Neural cell (in vitro differentiated cells): ENCODE data around the gene MUSTN1. TPM values are rescaled to one million over a fixed set of nuclear protein-coding genes. Genes with fewer than 3 reads are reported as not detected.

Source experiments
- H2AFZ ChIP-seq: fragments of 200-600, 300-800 bp; sonication (generic), shearing (Covaris generic); 2 replicates; pipeline ENCODE4 v1.6.0; 2014; ENCODE audit warnings: low read depth, mild to moderate bottlenecking, antibody characterized with exemption, low read length, moderate library complexity
- H3F3A ChIP-seq: fragments of 200-600 bp; shearing (Covaris generic); 2 replicates; pipeline ENCODE4 v1.6.1; 2016; ENCODE audit warnings: mild to moderate bottlenecking, moderate library complexity, mixed read lengths, antibody characterized with exemption, low read length; ENCODE audit not compliant: insufficient read depth, poor library complexity, severe bottlenecking
- H3K27ac ChIP-seq: fragments of 200-600, 300-800 bp; sonication (generic), shearing (Covaris generic); 2 replicates; pipeline ENCODE4 v1.5.1; 2014; ENCODE audit warnings: mild to moderate bottlenecking, low read length, moderate library complexity
- H3K27me3 ChIP-seq: fragments of 300-800, 200-600 bp; sonication (generic), shearing (Covaris generic); 2 replicates; pipeline ENCODE4 v1.6.0; 2014; ENCODE audit warnings: mild to moderate bottlenecking, low read depth, low read length, moderate library complexity; ENCODE audit not compliant: insufficient read depth
- H3K36me3 ChIP-seq: fragments of 300-800, 200-600 bp; sonication (generic), shearing (Covaris generic); 2 replicates; pipeline ENCODE4 v1.5.1; 2014; ENCODE audit warnings: mild to moderate bottlenecking, antibody characterized with exemption, low read length, moderate library complexity; ENCODE audit not compliant: insufficient read depth
- H3K4me2 ChIP-seq: fragments of 300-800, 200-600 bp; sonication (generic), shearing (Covaris generic); 2 replicates; pipeline ENCODE4 v1.6.0; 2014; ENCODE audit warnings: mild to moderate bottlenecking, low read length
- H3K4me3 ChIP-seq: fragments of 300-800, 200-600 bp; sonication (generic), shearing (Covaris generic); 2 replicates; pipeline ENCODE4 v1.5.1; 2014; ENCODE audit warnings: mild to moderate bottlenecking, low read length, moderate library complexity
- H3K79me2 ChIP-seq: fragments of 200-600 bp; shearing (Covaris generic); replicated peaks from 2 replicates; pipeline ENCODE4 v1.6.0; 2014; ENCODE audit warnings: mild to moderate bottlenecking, low read length, moderate library complexity; ENCODE audit not compliant: insufficient read depth
- H3K9ac ChIP-seq: fragments of 300-800, 200-600 bp; sonication (generic), shearing (Covaris generic); 2 replicates; pipeline ENCODE4 v1.6.1; 2016; ENCODE audit warnings: mild to moderate bottlenecking, low read length, mixed read lengths
- H3K9me2 ChIP-seq: fragments of 200-600 bp; shearing (Covaris generic); 2 replicates; pipeline ENCODE4 v1.6.1; 2016; ENCODE audit warnings: mild to moderate bottlenecking, low read length, mixed read lengths; ENCODE audit not compliant: insufficient read depth
- H3K9me3 ChIP-seq: fragments of 200-600, 300-800 bp; sonication (generic), shearing (Covaris generic); 2 replicates; pipeline ENCODE4 v1.6.1; 2016; ENCODE audit warnings: mild to moderate bottlenecking, mixed run types, low read length, moderate library complexity, mixed read lengths
- H4K20me1 ChIP-seq: fragments of 200-600 bp; shearing (Covaris generic); 2 replicates; pipeline ENCODE4 v1.6.1; 2016; ENCODE audit warnings: mild to moderate bottlenecking, mixed run types; ENCODE audit not compliant: insufficient read depth
- EP300 ChIP-seq: fragments of 450-650 bp; conservative IDR thresholded peaks from 2 replicates; pipeline ENCODE4 v1.6.1; 2014; ENCODE audit warnings: antibody characterized with exemption, mild to moderate bottlenecking, moderate library complexity; ENCODE audit not compliant: poor library complexity, severe bottlenecking
- EZH2 ChIP-seq: fragments of 200-600, 300-800 bp; shearing (Covaris generic), sonication (generic); IDR thresholded peaks from 2 replicates; pipeline ENCODE4 v1.6.1; 2014; ENCODE audit warnings: antibody characterized with exemption, low read length, borderline replicate concordance, mild to moderate bottlenecking; ENCODE audit not compliant: insufficient read depth, poor library complexity, severe bottlenecking
- MXI1 ChIP-seq: fragments of 450-650 bp; conservative IDR thresholded peaks from 2 replicates; pipeline ENCODE4 v1.6.1; 2014; ENCODE audit warnings: antibody characterized with exemption, mild to moderate bottlenecking; ENCODE audit not compliant: poor library complexity, severe bottlenecking
- POLR2AphosphoS5 ChIP-seq: IDR thresholded peaks from 2 replicates; pipeline ENCODE4 v1.6.1; 2012
- RAD21 ChIP-seq: fragments of 450-650 bp; conservative IDR thresholded peaks from 2 replicates; pipeline ENCODE4 v1.6.1; 2014; ENCODE audit warnings: antibody characterized with exemption, mild to moderate bottlenecking, moderate library complexity
- SMC3 ChIP-seq: fragments of 450-650 bp; conservative IDR thresholded peaks from 2 replicates; pipeline ENCODE4 v1.6.1; 2014; ENCODE audit warnings: antibody characterized with exemption, mild to moderate bottlenecking, moderate library complexity; ENCODE audit not compliant: poor library complexity
- TAF1 ChIP-seq: IDR thresholded peaks from 2 replicates; pipeline ENCODE4 v1.6.1; 2012; ENCODE audit warnings: low read depth
- polyA plus RNA-seq: library from polyadenylated mRNA; depleted of rRNA; stranded (reverse); fragments of >200 nt; gene quantifications from 2 replicates; pipeline ENCODE4 v1.2.3, GENCODE V29; 2014
- TF ChIP-seq, protein P1 (sequence below): IDR thresholded peaks from 2 replicates; pipeline ENCODE4 v1.6.1; 2012; ENCODE audit warnings: borderline replicate concordance
- TF ChIP-seq, protein P2 (sequence below): fragments of 450-650 bp; IDR thresholded peaks from 2 replicates; pipeline ENCODE4 v1.5.1; 2014; ENCODE audit warnings: antibody characterized with exemption, mild to moderate bottlenecking, moderate library complexity; ENCODE audit not compliant: poor library complexity, severe bottlenecking

Gene MUSTN1
- polyA plus RNA-seq, 1 donor from 2014 or later = not detected

DNA sequence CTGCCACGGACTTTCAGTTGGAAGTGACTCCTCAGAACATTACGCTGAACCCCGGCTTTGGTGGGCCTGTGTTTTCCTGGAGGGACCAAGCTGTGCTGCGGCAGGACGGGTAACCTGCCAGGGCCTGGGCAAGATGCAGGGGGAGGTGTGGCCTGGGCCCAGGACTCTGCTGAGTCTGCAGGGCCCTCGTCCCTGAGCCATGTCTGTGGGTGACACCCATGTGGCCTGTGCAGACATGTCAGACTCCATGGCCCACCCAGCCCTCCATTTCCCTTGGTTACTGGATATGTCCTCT, 45.1 kb downstream of the MUSTN1 start:
- TF ChIP-seq RAD21 (no peak), EZH2 (no peak), TAF1 (no peak), EP300 (no peak), POLR2AphosphoS5 (no peak), SMC3 (no peak), MXI1 (no peak)
- TF ChIP-seq, protein P1, sequence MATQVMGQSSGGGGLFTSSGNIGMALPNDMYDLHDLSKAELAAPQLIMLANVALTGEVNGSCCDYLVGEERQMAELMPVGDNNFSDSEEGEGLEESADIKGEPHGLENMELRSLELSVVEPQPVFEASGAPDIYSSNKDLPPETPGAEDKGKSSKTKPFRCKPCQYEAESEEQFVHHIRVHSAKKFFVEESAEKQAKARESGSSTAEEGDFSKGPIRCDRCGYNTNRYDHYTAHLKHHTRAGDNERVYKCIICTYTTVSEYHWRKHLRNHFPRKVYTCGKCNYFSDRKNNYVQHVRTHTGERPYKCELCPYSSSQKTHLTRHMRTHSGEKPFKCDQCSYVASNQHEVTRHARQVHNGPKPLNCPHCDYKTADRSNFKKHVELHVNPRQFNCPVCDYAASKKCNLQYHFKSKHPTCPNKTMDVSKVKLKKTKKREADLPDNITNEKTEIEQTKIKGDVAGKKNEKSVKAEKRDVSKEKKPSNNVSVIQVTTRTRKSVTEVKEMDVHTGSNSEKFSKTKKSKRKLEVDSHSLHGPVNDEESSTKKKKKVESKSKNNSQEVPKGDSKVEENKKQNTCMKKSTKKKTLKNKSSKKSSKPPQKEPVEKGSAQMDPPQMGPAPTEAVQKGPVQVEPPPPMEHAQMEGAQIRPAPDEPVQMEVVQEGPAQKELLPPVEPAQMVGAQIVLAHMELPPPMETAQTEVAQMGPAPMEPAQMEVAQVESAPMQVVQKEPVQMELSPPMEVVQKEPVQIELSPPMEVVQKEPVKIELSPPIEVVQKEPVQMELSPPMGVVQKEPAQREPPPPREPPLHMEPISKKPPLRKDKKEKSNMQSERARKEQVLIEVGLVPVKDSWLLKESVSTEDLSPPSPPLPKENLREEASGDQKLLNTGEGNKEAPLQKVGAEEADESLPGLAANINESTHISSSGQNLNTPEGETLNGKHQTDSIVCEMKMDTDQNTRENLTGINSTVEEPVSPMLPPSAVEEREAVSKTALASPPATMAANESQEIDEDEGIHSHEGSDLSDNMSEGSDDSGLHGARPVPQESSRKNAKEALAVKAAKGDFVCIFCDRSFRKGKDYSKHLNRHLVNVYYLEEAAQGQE = no peak
- TF ChIP-seq, protein P2, sequence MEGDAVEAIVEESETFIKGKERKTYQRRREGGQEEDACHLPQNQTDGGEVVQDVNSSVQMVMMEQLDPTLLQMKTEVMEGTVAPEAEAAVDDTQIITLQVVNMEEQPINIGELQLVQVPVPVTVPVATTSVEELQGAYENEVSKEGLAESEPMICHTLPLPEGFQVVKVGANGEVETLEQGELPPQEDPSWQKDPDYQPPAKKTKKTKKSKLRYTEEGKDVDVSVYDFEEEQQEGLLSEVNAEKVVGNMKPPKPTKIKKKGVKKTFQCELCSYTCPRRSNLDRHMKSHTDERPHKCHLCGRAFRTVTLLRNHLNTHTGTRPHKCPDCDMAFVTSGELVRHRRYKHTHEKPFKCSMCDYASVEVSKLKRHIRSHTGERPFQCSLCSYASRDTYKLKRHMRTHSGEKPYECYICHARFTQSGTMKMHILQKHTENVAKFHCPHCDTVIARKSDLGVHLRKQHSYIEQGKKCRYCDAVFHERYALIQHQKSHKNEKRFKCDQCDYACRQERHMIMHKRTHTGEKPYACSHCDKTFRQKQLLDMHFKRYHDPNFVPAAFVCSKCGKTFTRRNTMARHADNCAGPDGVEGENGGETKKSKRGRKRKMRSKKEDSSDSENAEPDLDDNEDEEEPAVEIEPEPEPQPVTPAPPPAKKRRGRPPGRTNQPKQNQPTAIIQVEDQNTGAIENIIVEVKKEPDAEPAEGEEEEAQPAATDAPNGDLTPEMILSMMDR = no peak

DNA sequence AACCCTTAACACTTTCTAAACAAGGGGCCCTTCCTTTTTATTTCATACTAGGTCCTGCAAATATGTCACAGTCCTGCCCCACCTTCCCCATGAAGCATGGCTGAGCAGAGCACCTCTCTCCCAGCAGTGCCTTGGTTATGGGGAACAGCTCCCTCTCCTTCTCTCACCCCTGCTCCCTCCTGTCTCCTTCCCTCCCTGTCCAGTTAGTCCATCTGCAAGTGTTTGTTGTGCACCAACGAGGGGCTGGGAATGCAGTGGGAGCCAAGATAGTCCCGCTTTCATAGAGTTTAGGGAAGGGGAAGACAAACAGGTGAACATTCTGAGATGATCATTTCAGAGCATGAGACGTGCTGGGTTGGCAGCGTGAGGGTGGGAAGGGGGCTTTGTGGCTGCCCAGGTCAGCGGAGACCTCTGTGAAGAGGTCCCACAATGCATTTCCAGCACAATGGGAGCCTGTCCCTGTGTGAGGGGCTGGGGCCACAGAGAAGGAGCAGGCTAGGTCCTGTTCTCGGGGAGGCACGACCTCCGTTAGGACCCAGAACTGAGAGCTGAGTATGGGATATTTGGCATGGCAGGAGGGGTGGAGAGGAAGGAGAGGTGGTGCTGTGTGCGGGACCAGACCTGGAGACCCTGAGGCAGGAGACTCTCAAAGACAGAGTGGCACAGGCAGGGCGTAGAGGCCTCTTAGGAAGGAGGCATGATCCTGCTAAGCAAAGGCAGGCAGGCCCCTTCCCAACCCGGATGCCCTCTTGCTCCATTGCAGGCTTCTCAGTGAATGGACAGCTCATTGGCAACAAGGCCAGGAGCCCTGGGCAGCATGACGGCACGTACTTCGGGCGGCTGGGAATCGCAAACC, 45.7 kb downstream of the MUSTN1 start:
- H3K27me3 ChIP-seq = no peaks in the 10 kb centered on the region
- H3K9me2 ChIP-seq = no peaks in the 10 kb centered on the region
- H3F3A ChIP-seq = no peaks in the 10 kb centered on the region
- no peaks in the 10 kb centered on the region for H3K79me2 ChIP-seq
- H3K4me2 ChIP-seq = no peak overlapping the region
- H2AFZ ChIP-seq = no peak overlapping the region
- no peaks in the 10 kb centered on the region for H4K20me1 ChIP-seq
- H3K36me3 ChIP-seq = no peaks in the 10 kb centered on the region
- no peak for TF ChIP-seq TAF1
- TF ChIP-seq POLR2AphosphoS5 = no peak
- TF ChIP-seq, protein P2 = no peak
- TF ChIP-seq RAD21 = no peak
- no peaks in the 10 kb centered on the region for H3K9me3 ChIP-seq
- H3K27ac ChIP-seq = no peak overlapping the region
- H3K4me3 ChIP-seq = no peak overlapping the region
- H3K9ac ChIP-seq = no peak overlapping the region

More for the DNA sequence above, 45.1 kb downstream of the MUSTN1 start:
- H3K4me2 ChIP-seq = no peak overlapping the region
- no peaks in the 10 kb centered on the region for H3K79me2 ChIP-seq
- no peak overlapping the region for H3K4me3 ChIP-seq
- no peaks in the 10 kb centered on the region for H3K9me2 ChIP-seq
- no peak overlapping the region for H3K27ac ChIP-seq
- H3K9ac ChIP-seq = no peak overlapping the region
- H2AFZ ChIP-seq = no peak overlapping the region
- no peaks in the 10 kb centered on the region for H3K9me3 ChIP-seq
- H3K36me3 ChIP-seq = no peaks in the 10 kb centered on the region
- H3K27me3 ChIP-seq = no peaks in the 10 kb centered on the region
- no peaks in the 10 kb centered on the region for H4K20me1 ChIP-seq
- no peaks in the 10 kb centered on the region for H3F3A ChIP-seq
